GM23338 (cell line): ENCODE measurements around the gene VPREB3.

Experiments used
- CTCF ChIP-seq, 2 experiments: fragments of 200-600 bp in 1 of 2; sonication (generic) in 1 of 2; conservative IDR thresholded peaks; 2 replicates each; pipeline versions ENCODE4 v1.5.1 to v1.6.1; 2016 to 2017; ENCODE audit warnings: antibody characterized with exemption in 2 of 2, low read depth in 2 of 2, mild to moderate bottlenecking in 2 of 2, moderate library complexity in 1 of 2
- EZH2 ChIP-seq: fragments of 200-600 bp; sonication (generic); IDR thresholded peaks from one replicate; pipeline ENCODE4 v1.8.0; 2017; ENCODE audit warnings: antibody characterized with exemption, mild to moderate bottlenecking, low read depth; ENCODE audit not compliant: unreplicated experiment
- EZH2phosphoT487 ChIP-seq: fragments of 200-600 bp; sonication (generic); IDR thresholded peaks from one replicate; pipeline ENCODE4 v1.8.1; 2018; ENCODE audit warnings: antibody characterized with exemption; ENCODE audit not compliant: unreplicated experiment
- JUNB ChIP-seq: IDR thresholded peaks from one replicate; pipeline ENCODE4 v1.6.1; 2016; ENCODE audit warnings: antibody characterized with exemption; ENCODE audit not compliant: unreplicated experiment
- NANOG ChIP-seq: IDR thresholded peaks from 2 replicates; pipeline ENCODE4 v1.6.1; 2016; ENCODE audit warnings: antibody characterized with exemption, borderline replicate concordance
- POLR2AphosphoS5 ChIP-seq: IDR thresholded peaks from 2 replicates; pipeline ENCODE4 v1.6.1; 2016; ENCODE audit warnings: antibody characterized with exemption, low read depth
- REST ChIP-seq: IDR thresholded peaks from one replicate; pipeline ENCODE4 v1.6.1; 2018; ENCODE audit warnings: antibody characterized with exemption; ENCODE audit not compliant: unreplicated experiment
- STAT1 ChIP-seq: IDR thresholded peaks from one replicate; pipeline ENCODE4 v1.6.1; 2016; ENCODE audit warnings: antibody characterized with exemption; ENCODE audit not compliant: unreplicated experiment
- ZNF114 ChIP-seq: fragments of 250-450 bp; sonication (Bioruptor Pico); IDR thresholded peaks from 2 replicates; pipeline ENCODE4 v1.5.0; 2020; ENCODE audit warnings: mild to moderate bottlenecking, moderate library complexity
- ZNF331 ChIP-seq: fragments of 250-450 bp; sonication (Bioruptor Pico); IDR thresholded peaks from 2 replicates; pipeline ENCODE4 v1.5.0; 2020; ENCODE audit warnings: low read depth, mild to moderate bottlenecking, moderate library complexity
- TF ChIP-seq, protein P1 (sequence below): IDR thresholded peaks from 2 replicates; pipeline ENCODE4 v1.6.1; 2016; ENCODE audit warnings: antibody characterized with exemption
- TF ChIP-seq, protein P2 (sequence below): fragments of 250-450 bp; sonication (Bioruptor Pico); IDR thresholded peaks from 2 replicates; pipeline ENCODE4 v1.5.0; 2020; ENCODE audit warnings: mild to moderate bottlenecking, moderate library complexity

DNA sequence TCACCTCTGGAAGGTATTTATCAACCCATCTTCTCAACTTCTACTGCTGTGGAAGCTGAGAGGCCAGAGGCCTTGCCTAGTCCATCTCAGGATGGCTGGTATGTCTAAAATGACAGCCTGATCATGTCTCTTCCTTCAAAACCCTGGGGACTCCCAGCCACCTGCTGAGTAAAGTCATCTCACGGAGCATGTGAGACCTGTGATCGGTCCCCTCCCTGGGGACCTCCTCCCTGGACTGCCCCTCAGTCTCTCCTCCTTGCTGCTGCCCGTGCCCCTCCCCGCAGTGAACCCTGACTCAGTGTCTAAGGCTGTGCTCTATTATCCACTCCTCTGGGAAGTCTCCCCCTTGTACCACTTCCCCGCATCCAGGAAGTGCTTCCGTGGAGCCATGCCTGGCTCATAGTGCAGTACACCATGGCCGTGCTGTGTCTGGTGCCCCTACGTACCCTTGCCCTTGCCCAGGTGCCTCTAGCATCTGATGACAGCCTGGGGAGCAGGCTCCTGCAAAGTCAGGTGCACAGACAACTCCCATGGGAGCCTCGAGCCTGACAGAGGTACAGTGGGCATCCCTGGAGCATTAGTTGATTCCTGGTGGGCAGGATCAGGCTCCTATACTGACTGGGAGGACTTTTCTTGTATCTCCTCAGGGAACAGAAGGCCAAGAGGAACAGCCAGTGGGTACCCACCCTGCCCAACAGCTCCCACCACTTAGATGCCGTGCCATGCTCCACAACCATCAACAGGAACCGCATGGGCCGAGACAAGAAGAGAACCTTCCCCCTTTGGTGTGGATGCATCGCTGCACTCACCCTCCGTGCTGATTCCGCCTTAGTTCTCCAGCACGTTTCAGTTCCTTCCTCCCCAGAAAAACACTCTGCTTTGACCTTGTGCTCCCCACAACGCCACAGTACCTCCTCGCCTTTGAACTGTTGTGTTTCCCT lies 46.3 kb upstream of the VPREB3 start:
- TF ChIP-seq EZH2: no peak
- TF ChIP-seq CTCF (conservative IDR thresholded peaks at IDR 0.05; ENCODE audit: low read depth in 2 of 2): no peak
- TF ChIP-seq, protein P1, sequence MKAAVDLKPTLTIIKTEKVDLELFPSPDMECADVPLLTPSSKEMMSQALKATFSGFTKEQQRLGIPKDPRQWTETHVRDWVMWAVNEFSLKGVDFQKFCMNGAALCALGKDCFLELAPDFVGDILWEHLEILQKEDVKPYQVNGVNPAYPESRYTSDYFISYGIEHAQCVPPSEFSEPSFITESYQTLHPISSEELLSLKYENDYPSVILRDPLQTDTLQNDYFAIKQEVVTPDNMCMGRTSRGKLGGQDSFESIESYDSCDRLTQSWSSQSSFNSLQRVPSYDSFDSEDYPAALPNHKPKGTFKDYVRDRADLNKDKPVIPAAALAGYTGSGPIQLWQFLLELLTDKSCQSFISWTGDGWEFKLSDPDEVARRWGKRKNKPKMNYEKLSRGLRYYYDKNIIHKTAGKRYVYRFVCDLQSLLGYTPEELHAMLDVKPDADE: no peak
- no peak for TF ChIP-seq POLR2AphosphoS5
- TF ChIP-seq JUNB: no peak
- no peak for TF ChIP-seq ZNF114
- TF ChIP-seq EZH2phosphoT487: no peak
- no peak for TF ChIP-seq NANOG
- TF ChIP-seq REST: no peak
- no peak for TF ChIP-seq STAT1
- TF ChIP-seq, protein P2, sequence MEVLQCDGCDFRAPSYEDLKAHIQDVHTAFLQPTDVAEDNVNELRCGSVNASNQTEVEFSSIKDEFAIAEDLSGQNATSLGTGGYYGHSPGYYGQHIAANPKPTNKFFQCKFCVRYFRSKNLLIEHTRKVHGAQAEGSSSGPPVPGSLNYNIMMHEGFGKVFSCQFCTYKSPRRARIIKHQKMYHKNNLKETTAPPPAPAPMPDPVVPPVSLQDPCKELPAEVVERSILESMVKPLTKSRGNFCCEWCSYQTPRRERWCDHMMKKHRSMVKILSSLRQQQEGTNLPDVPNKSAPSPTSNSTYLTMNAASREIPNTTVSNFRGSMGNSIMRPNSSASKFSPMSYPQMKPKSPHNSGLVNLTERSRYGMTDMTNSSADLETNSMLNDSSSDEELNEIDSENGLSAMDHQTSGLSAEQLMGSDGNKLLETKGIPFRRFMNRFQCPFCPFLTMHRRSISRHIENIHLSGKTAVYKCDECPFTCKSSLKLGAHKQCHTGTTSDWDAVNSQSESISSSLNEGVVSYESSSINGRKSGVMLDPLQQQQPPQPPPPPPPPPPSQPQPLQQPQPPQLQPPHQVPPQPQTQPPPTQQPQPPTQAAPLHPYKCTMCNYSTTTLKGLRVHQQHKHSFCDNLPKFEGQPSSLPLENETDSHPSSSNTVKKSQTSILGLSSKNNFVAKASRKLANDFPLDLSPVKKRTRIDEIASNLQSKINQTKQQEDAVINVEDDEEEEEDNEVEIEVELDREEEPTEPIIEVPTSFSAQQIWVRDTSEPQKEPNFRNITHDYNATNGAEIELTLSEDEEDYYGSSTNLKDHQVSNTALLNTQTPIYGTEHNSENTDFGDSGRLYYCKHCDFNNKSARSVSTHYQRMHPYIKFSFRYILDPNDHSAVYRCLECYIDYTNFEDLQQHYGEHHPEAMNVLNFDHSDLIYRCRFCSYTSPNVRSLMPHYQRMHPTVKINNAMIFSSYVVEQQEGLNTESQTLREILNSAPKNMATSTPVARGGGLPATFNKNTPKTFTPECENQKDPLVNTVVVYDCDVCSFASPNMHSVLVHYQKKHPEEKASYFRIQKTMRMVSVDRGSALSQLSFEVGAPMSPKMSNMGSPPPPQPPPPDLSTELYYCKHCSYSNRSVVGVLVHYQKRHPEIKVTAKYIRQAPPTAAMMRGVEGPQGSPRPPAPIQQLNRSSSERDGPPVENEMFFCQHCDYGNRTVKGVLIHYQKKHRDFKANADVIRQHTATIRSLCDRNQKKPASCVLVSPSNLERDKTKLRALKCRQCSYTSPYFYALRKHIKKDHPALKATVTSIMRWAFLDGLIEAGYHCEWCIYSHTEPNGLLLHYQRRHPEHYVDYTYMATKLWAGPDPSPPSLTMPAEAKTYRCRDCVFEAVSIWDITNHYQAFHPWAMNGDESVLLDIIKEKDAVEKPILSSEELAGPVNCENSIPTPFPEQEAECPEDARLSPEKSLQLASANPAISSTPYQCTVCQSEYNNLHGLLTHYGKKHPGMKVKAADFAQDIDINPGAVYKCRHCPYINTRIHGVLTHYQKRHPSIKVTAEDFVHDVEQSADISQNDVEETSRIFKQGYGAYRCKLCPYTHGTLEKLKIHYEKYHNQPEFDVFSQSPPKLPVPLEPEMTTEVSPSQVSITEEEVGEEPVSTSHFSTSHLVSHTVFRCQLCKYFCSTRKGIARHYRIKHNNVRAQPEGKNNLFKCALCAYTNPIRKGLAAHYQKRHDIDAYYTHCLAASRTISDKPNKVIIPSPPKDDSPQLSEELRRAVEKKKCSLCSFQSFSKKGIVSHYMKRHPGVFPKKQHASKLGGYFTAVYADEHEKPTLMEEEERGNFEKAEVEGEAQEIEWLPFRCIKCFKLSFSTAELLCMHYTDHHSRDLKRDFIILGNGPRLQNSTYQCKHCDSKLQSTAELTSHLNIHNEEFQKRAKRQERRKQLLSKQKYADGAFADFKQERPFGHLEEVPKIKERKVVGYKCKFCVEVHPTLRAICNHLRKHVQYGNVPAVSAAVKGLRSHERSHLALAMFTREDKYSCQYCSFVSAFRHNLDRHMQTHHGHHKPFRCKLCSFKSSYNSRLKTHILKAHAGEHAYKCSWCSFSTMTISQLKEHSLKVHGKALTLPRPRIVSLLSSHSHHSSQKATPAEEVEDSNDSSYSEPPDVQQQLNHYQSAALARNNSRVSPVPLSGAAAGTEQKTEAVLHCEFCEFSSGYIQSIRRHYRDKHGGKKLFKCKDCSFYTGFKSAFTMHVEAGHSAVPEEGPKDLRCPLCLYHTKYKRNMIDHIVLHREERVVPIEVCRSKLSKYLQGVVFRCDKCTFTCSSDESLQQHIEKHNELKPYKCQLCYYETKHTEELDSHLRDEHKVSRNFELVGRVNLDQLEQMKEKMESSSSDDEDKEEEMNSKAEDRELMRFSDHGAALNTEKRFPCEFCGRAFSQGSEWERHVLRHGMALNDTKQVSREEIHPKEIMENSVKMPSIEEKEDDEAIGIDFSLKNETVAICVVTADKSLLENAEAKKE (CRISPR knock-in tag): no peak
- no peak for TF ChIP-seq ZNF331 (CRISPR knock-in tag)
